ENCODE results near the gene GULP1.

- TF ChIP-seq CTCF (IDR thresholded peaks at IDR 0.05): no peak
- TF ChIP-seq POLR2A (IDR thresholded peaks at IDR 0.05): no peak
Measured at GRCh38 chr2:188619146-188619545, 327.5 kb downstream of the GULP1 start.

Data from testis (tissue), 2 donors.